ENCODE measurements around the gene C6orf47. TPM values are rescaled to one million over a fixed set of nuclear protein-coding genes. Genes with fewer than 3 reads are reported as not detected.

C6orf47 gene
- total and polyA plus RNA-seq, 2 of the 13 experiments (the other 11 are each of a cell fraction or from before 2014, with no cell fraction given): 1.7 to 18.1 TPM

DNA sequence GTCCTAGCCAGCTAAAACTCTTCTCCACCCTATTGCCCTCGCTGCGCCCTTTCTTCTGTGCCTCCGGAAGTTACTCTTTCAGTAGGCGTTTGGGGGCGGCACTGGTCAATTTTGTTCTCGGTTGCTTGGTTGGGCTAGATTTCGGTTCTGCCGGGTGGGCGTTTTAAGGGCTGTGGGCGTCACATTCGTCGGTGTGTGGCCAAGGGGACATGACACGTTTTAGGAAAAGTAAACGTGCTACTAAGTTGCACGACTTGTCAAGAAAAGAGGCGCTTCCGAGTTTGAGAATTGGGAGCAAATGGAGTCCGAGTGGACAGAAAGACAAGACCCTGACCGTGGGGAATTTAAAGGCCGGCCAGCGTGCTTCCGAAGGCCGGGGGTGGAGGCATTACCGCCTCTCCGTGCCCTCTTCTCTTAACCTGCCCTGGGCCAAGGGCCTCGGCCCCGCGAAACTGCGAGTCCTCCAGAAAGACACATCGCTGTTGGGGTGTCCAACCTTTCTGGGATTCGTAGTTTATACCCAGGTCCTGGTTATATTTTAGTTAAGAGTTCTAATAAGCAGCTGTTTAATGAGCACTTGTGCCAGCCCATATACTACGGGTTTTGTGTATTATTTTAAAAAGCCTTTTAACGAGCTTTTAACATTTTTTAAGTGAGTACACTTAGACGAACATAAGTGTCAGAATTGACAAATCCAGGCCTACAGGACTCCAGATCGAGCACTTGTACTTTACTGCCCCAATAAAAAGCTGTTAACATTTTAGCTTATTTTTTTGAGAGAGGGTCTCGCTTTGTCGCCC lies 7.5 kb downstream of the C6orf47 start (continued):
- TF ChIP-seq, protein P1, sequence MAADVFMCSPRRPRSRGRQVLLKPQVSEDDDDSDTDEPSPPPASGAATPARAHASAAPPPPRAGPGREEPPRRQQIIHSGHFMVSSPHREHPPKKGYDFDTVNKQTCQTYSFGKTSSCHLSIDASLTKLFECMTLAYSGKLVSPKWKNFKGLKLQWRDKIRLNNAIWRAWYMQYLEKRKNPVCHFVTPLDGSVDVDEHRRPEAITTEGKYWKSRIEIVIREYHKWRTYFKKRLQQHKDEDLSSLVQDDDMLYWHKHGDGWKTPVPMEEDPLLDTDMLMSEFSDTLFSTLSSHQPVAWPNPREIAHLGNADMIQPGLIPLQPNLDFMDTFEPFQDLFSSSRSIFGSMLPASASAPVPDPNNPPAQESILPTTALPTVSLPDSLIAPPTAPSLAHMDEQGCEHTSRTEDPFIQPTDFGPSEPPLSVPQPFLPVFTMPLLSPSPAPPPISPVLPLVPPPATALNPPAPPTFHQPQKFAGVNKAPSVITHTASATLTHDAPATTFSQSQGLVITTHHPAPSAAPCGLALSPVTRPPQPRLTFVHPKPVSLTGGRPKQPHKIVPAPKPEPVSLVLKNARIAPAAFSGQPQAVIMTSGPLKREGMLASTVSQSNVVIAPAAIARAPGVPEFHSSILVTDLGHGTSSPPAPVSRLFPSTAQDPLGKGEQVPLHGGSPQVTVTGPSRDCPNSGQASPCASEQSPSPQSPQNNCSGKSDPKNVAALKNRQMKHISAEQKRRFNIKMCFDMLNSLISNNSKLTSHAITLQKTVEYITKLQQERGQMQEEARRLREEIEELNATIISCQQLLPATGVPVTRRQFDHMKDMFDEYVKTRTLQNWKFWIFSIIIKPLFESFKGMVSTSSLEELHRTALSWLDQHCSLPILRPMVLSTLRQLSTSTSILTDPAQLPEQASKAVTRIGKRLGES (CRISPR knock-in tag; IDR thresholded peaks at IDR 0.05; ENCODE audit: borderline replicate concordance): 0 out of 2 replicates have a peak, but pooled peaks have one; percentile 40
- TF ChIP-seq FOXK2 (IDR thresholded peaks at IDR 0.05) (peak; percentile 28; the same call in 1 of the 2 replicates), HNF4G (IDR thresholded peaks at IDR 0.05; ENCODE audit: borderline replicate concordance, low read depth, low read length) (no peak), HNF4G (CRISPR knock-in tag; IDR thresholded peaks at IDR 0.05; ENCODE audit: borderline replicate concordance, low read depth) (no peak), IRF2 (CRISPR knock-in tag; IDR thresholded peaks at IDR 0.05) (peak; percentile 13; the same call in 1 of the 2 replicates), ZMYM2 (CRISPR knock-in tag; IDR thresholded peaks at IDR 0.05) (no peak), ZKSCAN8 (CRISPR knock-in tag; IDR thresholded peaks at IDR 0.05; ENCODE audit: borderline replicate concordance) (0 out of 2 replicates have a peak, but pooled peaks have one; percentile 41), ZNF335 (CRISPR knock-in tag; IDR thresholded peaks at IDR 0.05) (peak; percentile 98), ZNF788 (CRISPR knock-in tag; IDR thresholded peaks at IDR 0.05; ENCODE audit: borderline replicate concordance) (peak; percentile 8; the same call in 1 of the 2 replicates), SOX13 (IDR thresholded peaks at IDR 0.05) (0 out of 2 replicates have a peak, but pooled peaks have one; percentile 3), SOX13 (CRISPR knock-in tag; conservative IDR thresholded peaks at IDR 0.05 in 1 of 2, IDR thresholded peaks at IDR 0.05 in 1 of 2) (no peak), KLF12 (CRISPR knock-in tag; IDR thresholded peaks at IDR 0.05; ENCODE audit: borderline replicate concordance) (no peak), ZNF569 (CRISPR knock-in tag; IDR thresholded peaks at IDR 0.05; ENCODE audit: borderline replicate concordance) (no peak), ZNF614 (CRISPR knock-in tag; IDR thresholded peaks at IDR 0.05; ENCODE audit: borderline replicate concordance) (no peak), ZC3H4 (CRISPR knock-in tag; IDR thresholded peaks at IDR 0.05; ENCODE audit: borderline replicate concordance) (peak; percentile 49; the same call in 1 of the 2 replicates), GATA4 (IDR thresholded peaks at IDR 0.05; ENCODE audit: borderline replicate concordance, low read depth) (peak; percentile 67)
- TF ChIP-seq, protein P2, sequence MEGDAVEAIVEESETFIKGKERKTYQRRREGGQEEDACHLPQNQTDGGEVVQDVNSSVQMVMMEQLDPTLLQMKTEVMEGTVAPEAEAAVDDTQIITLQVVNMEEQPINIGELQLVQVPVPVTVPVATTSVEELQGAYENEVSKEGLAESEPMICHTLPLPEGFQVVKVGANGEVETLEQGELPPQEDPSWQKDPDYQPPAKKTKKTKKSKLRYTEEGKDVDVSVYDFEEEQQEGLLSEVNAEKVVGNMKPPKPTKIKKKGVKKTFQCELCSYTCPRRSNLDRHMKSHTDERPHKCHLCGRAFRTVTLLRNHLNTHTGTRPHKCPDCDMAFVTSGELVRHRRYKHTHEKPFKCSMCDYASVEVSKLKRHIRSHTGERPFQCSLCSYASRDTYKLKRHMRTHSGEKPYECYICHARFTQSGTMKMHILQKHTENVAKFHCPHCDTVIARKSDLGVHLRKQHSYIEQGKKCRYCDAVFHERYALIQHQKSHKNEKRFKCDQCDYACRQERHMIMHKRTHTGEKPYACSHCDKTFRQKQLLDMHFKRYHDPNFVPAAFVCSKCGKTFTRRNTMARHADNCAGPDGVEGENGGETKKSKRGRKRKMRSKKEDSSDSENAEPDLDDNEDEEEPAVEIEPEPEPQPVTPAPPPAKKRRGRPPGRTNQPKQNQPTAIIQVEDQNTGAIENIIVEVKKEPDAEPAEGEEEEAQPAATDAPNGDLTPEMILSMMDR (CRISPR knock-in tag; IDR thresholded peaks at IDR 0.05): peak; percentile 63
- TF ChIP-seq, protein P3, sequence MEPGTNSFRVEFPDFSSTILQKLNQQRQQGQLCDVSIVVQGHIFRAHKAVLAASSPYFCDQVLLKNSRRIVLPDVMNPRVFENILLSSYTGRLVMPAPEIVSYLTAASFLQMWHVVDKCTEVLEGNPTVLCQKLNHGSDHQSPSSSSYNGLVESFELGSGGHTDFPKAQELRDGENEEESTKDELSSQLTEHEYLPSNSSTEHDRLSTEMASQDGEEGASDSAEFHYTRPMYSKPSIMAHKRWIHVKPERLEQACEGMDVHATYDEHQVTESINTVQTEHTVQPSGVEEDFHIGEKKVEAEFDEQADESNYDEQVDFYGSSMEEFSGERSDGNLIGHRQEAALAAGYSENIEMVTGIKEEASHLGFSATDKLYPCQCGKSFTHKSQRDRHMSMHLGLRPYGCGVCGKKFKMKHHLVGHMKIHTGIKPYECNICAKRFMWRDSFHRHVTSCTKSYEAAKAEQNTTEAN (CRISPR knock-in tag; conservative IDR thresholded peaks at IDR 0.05): peak; percentile 38; the same call in 1 of the 2 replicates
- TF ChIP-seq, protein P4, sequence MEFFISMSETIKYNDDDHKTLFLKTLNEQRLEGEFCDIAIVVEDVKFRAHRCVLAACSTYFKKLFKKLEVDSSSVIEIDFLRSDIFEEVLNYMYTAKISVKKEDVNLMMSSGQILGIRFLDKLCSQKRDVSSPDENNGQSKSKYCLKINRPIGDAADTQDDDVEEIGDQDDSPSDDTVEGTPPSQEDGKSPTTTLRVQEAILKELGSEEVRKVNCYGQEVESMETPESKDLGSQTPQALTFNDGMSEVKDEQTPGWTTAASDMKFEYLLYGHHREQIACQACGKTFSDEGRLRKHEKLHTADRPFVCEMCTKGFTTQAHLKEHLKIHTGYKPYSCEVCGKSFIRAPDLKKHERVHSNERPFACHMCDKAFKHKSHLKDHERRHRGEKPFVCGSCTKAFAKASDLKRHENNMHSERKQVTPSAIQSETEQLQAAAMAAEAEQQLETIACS (CRISPR knock-in tag; IDR thresholded peaks at IDR 0.05): no peak; the same call in 1 of the 2 replicates

Measured in HepG2 (cell line).